ENCODE measurements around the gene LINGO1.

LINGO1 gene

GRCh38 chr15:77636209-77636608, 3.5 kb upstream of the LINGO1 start:
- DNase-seq (ENCODE audit: low read depth in 1 of 2, low spot score in 1 of 2) = no peak
- in situ Hi-C loops (cut with HindIII; ENCODE audit: low pct_unique_long_range_greater_than_20kb, low sequenced_read_pairs) = no loop called here

GRCh38 chr15:77634266-77634962, 1.7 kb upstream of the LINGO1 start:
- TF ChIP-seq JUND (IDR thresholded peaks at IDR 0.05; ENCODE audit: low read depth) = no peak
- in situ Hi-C loops (cut with HindIII; ENCODE audit: low pct_unique_long_range_greater_than_20kb, low sequenced_read_pairs) = no loop called here
- DNase-seq (ENCODE audit: low read depth in 1 of 2, low spot score in 1 of 2) = peak in 1 of 2 experiments; percentile 61

More at GRCh38 chr15:77636209-77636608, 3.5 kb upstream of the LINGO1 start:
- TF ChIP-seq JUND (IDR thresholded peaks at IDR 0.05; ENCODE audit: low read depth) = no peak

- DNase-seq (ENCODE audit: low read depth in 1 of 2, low spot score in 1 of 2) = no peak
- TF ChIP-seq JUND (IDR thresholded peaks at IDR 0.05; ENCODE audit: low read depth) = no peak
- in situ Hi-C loops (cut with HindIII; ENCODE audit: low pct_unique_long_range_greater_than_20kb, low sequenced_read_pairs) = no loop called here
Measured at GRCh38 chr15:77633913-77634265, 1.2 kb upstream of the LINGO1 start.

- in situ Hi-C loops (cut with HindIII; ENCODE audit: low pct_unique_long_range_greater_than_20kb, low sequenced_read_pairs) = no loop called here
- TF ChIP-seq JUND (IDR thresholded peaks at IDR 0.05; ENCODE audit: low read depth) = no peak
- peak; percentile 85 to 97 for DNase-seq (ENCODE audit: low read depth in 1 of 2, low spot score in 1 of 2)
Measured at GRCh38 chr15:77633134-77633912, 611 bp upstream of the LINGO1 start.

GRCh38 chr15:77631745-77632533, 773 bp downstream of the LINGO1 start:
- in situ Hi-C loops (cut with HindIII; ENCODE audit: low pct_unique_long_range_greater_than_20kb, low sequenced_read_pairs) = no loop called here

GRCh38 chr15:77630956-77631744, 1.6 kb downstream of the LINGO1 start:
- in situ Hi-C loops (cut with HindIII; ENCODE audit: low pct_unique_long_range_greater_than_20kb, low sequenced_read_pairs) = no loop called here
- DNase-seq (ENCODE audit: low read depth in 1 of 2, low spot score in 1 of 2) = no peak
- no peak for TF ChIP-seq JUND (IDR thresholded peaks at IDR 0.05; ENCODE audit: low read depth)

More at GRCh38 chr15:77631745-77632533, 773 bp downstream of the LINGO1 start:
- no peak for TF ChIP-seq JUND (IDR thresholded peaks at IDR 0.05; ENCODE audit: low read depth)
- DNase-seq (ENCODE audit: low read depth in 1 of 2, low spot score in 1 of 2) = no peak

- in situ Hi-C loops (cut with HindIII; ENCODE audit: low pct_unique_long_range_greater_than_20kb, low sequenced_read_pairs) = no loop called here
- TF ChIP-seq JUND (IDR thresholded peaks at IDR 0.05; ENCODE audit: low read depth) = no peak
- DNase-seq (ENCODE audit: low read depth in 1 of 2, low spot score in 1 of 2) = no peak
Measured at GRCh38 chr15:77630056-77630455, 2.7 kb downstream of the LINGO1 start.

- TF ChIP-seq JUND (IDR thresholded peaks at IDR 0.05; ENCODE audit: low read depth) = no peak
- no peak for DNase-seq (ENCODE audit: low read depth in 1 of 2, low spot score in 1 of 2)
- in situ Hi-C loops (cut with HindIII; ENCODE audit: low pct_unique_long_range_greater_than_20kb, low sequenced_read_pairs) = no loop called here
Measured at GRCh38 chr15:77629070-77630030, 3.4 kb downstream of the LINGO1 start.

GRCh38 chr15:77628010-77628409, 4.7 kb downstream of the LINGO1 start:
- in situ Hi-C loops (cut with HindIII; ENCODE audit: low pct_unique_long_range_greater_than_20kb, low sequenced_read_pairs) = no loop called here
- no peak for TF ChIP-seq JUND (IDR thresholded peaks at IDR 0.05; ENCODE audit: low read depth)
- DNase-seq (ENCODE audit: low read depth in 1 of 2, low spot score in 1 of 2) = no peak

GRCh38 chr15:77627581-77627980, 5.1 kb downstream of the LINGO1 start:
- TF ChIP-seq JUND (IDR thresholded peaks at IDR 0.05; ENCODE audit: low read depth) = no peak
- DNase-seq (ENCODE audit: low read depth in 1 of 2, low spot score in 1 of 2) = no peak
- in situ Hi-C loops (cut with HindIII; ENCODE audit: low pct_unique_long_range_greater_than_20kb, low sequenced_read_pairs) = no loop called here

- DNase-seq (ENCODE audit: low read depth in 1 of 2, low spot score in 1 of 2) = no peak
- no peak for TF ChIP-seq JUND (IDR thresholded peaks at IDR 0.05; ENCODE audit: low read depth)
- in situ Hi-C loops (cut with HindIII; ENCODE audit: low pct_unique_long_range_greater_than_20kb, low sequenced_read_pairs) = no loop called here
Measured at GRCh38 chr15:77627067-77627466, 5.6 kb downstream of the LINGO1 start.
